DMS79 (cell line): ENCODE results near the gene ABHD12.
"Not testable (repeated sequence)": the region's sequence is repeated elsewhere in the genome, so short reads cannot be mapped to it uniquely, and the experiment has no call there.

Source experiments
- DNase-seq: peaks from one replicate; lab custom pipeline; 2025; lab: John Stamatoyannopoulos, UW

Gene ABHD12

GRCh38 chr20:25390538-25391528 lies at the start of gene ABHD12:
TSS of gene ABHD12 (minus strand) at chr20:25390835. CDS start at chr20:25390703, 132 bp downstream.
- peak; percentile 84 for DNase-seq

GRCh38 chr20:25439328-25439727 lies 48.7 kb upstream of the ABHD12 start:
- DNase-seq = no peak

- no peak for DNase-seq
Observed at GRCh38 chr20:25437153-25437581, 46.5 kb upstream of the ABHD12 start.

GRCh38 chr20:25424536-25424935 lies 33.9 kb upstream of the ABHD12 start:
- no peak for DNase-seq

- DNase-seq = no peak
Observed at GRCh38 chr20:25422032-25422431, 31.4 kb upstream of the ABHD12 start.

- no peak for DNase-seq
Observed at GRCh38 chr20:25421102-25421501, 30.5 kb upstream of the ABHD12 start.

- no peak for DNase-seq
Observed at GRCh38 chr20:25418776-25419175, 28.1 kb upstream of the ABHD12 start.

GRCh38 chr20:25408890-25409289 lies 18.3 kb upstream of the ABHD12 start:
- DNase-seq = no peak

- no peak for DNase-seq
Observed at GRCh38 chr20:25408170-25408547, 17.5 kb upstream of the ABHD12 start.

- peak; percentile 89 for DNase-seq
Observed at GRCh38 chr20:25407311-25408169, 16.9 kb upstream of the ABHD12 start, which contains the start of gene GINS1. TSS of gene GINS1 (plus strand) at chr20:25407673. CDS start at chr20:25407821, 148 bp downstream.

- no peak for DNase-seq
Observed at GRCh38 chr20:25402583-25402982, 11.9 kb upstream of the ABHD12 start.

GRCh38 chr20:25400291-25400732 lies 9.7 kb upstream of the ABHD12 start:
- not testable (repeated sequence) for DNase-seq

- peak; percentile 19 for DNase-seq
Observed at GRCh38 chr20:25399037-25399430, 8.4 kb upstream of the ABHD12 start.

- DNase-seq = no peak
Observed at GRCh38 chr20:25398376-25399036, 7.9 kb upstream of the ABHD12 start.

- no peak for DNase-seq
Observed at GRCh38 chr20:25397821-25398220, 7.2 kb upstream of the ABHD12 start.

GRCh38 chr20:25397096-25397495 lies 6.5 kb upstream of the ABHD12 start:
- no peak for DNase-seq

- DNase-seq = no peak
Observed at GRCh38 chr20:25394996-25395395, 4.4 kb upstream of the ABHD12 start.

- DNase-seq = no peak
Observed at GRCh38 chr20:25394276-25394675, 3.6 kb upstream of the ABHD12 start.

- no peak for DNase-seq
Observed at GRCh38 chr20:25389858-25390537, 637 bp downstream of the ABHD12 start.

- DNase-seq = no peak
Observed at GRCh38 chr20:25389401-25389857, 1.2 kb downstream of the ABHD12 start.

GRCh38 chr20:25382704-25383370 lies 7.8 kb downstream of the ABHD12 start:
- no peak for DNase-seq
